HG02588 (cell line): ENCODE measurements around the gene NOM1.

Experiments used
- ATAC-seq: cut with Tn5 transposase; IDR thresholded peaks from one replicate; pipeline ENCODE4 v1.9.1; 2021; ENCODE audit warnings: mild to moderate bottlenecking, moderate library complexity; ENCODE audit not compliant: unreplicated experiment

Gene NOM1

GRCh38 chr7:156979711-156980110 lies 30.2 kb downstream of the NOM1 start:
- ATAC-seq, result no peak

DNA sequence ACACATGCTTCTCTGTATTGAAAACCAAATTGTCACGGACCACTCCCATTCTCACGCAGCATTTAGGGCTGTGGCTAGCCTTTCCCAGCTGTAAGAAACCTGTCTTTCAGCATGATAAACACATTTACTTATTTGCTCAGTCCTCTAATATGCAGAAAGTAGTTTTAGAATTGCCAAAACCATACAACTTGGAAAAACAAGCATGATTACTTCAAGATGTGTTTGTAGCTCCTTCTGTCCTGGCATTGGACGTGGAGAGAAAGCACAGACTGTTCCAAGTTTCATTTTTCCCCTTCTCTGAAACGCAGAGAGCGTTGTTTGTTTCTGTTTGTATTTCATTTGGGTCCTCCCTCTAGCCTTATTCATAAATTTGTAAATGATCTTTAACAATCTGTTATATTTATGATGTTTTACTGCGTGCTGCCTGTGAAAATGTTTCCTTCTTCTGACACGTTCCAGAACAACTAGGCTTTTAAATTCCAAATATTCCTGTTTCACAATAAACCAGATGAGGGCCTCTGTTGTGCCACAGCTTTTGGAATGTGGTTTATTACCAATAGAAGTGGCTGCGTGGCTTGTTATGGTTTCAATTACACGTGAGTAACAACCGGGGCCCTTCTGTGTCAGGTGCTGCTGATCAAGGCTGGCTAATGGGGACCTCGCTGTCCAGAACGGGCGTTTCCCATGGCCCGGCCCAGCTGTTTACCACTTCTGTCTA lies 34.8 kb downstream of the NOM1 start:
- ATAC-seq, result no peak

DNA sequence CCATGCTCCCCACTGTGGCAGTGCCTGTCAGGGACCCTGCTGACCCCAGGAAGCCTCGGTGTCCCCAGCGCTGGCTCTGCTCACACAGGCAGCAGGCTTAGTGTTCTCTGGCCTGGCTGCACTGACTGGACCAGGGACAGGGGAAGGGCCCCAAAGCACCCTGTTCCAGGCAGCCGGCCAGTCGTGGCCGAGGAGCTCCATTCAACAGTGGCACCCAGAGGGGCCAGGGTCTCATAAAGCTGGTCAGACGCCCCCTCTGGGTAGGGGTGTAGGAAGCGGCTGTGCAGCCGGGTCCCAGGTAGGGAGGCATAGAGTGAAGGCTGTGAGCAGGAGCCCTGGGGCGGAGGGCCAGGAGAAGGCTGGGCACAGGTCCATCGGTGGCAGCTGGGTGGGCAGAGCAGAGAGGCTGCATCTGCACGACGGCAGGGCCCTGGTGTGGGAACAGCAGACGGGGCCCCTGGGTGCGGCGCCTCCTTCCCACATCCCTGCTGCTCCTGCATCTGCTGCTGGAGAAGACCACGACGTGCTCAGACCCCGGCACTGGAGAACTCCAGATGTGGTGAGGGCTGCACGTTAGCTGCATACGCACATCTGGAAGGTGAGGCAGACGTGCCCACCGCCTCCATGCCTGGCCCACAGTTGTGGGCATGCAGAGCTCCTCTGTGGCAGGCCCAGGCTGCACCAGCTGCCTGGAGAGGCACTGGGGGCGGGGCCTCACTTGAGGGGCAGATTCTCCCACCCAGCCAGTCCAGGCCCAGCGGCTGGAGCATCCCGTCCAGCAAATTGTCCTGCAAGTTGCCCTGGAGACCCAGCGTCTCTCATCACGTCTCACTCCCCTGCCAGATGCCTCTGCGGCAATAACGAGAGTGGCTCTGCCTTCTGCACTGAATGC lies 35.8 kb downstream of the NOM1 start:
- no peak for ATAC-seq

DNA sequence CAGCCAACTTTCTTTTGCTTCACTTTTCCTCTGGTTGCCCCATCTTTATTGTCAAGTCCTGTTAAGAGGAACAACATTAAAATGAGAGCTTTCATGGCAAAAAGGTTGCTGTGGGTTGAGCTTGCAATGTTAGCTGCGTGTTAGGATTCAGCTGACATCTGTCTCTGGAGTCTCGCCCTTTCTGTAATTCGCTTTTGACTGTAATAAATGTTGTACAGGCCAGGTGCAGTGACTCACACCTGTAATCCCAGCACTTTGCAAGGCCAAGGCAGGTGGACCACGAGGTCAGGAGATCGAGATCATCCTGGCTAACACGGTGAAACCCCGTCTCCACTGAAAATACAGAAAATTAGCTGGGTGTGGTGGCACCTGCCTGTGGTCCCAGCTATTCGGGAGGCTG lies 36.9 kb downstream of the NOM1 start:
- no peak for ATAC-seq

DNA sequence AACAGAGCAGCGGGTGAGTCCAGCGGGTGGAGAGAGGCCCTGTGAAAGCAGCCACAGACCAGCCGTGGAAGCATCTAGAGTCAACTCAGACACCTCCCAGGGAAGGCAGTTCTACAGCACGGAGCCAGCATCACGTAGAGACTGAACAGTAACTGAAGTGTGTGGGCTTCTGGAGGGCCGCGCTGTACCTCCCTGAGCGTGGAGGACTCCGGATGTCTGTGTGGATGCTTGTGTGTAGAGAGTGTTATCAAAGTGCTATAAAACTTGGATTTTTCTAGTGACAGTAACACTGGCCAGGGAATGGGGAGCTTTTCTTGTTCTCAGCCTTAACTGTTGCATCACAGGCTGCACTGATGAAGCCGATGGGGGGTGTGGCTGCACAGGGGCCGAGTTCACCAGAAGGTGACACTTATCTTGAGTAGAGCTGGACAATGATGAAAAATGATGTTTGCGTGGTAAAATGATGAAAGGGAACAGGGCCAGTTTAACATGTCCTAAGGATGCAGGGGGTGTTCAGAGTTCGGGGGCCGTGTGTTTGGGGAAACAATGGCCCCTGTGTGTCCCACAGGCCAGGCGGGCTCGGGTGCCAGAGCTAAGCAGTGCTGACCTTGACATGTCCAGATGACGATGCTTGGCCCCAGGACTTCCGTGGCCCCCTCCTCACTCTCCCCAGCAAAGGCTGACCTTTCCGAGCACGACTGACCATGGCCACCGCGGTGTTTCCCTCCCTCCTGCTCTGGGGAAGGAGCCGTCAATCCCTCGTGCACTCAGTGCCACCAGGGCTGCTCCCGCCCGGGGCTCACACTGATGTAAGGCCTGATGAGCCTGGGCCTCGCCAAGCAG lies 39.1 kb downstream of the NOM1 start:
- ATAC-seq, result no peak

DNA sequence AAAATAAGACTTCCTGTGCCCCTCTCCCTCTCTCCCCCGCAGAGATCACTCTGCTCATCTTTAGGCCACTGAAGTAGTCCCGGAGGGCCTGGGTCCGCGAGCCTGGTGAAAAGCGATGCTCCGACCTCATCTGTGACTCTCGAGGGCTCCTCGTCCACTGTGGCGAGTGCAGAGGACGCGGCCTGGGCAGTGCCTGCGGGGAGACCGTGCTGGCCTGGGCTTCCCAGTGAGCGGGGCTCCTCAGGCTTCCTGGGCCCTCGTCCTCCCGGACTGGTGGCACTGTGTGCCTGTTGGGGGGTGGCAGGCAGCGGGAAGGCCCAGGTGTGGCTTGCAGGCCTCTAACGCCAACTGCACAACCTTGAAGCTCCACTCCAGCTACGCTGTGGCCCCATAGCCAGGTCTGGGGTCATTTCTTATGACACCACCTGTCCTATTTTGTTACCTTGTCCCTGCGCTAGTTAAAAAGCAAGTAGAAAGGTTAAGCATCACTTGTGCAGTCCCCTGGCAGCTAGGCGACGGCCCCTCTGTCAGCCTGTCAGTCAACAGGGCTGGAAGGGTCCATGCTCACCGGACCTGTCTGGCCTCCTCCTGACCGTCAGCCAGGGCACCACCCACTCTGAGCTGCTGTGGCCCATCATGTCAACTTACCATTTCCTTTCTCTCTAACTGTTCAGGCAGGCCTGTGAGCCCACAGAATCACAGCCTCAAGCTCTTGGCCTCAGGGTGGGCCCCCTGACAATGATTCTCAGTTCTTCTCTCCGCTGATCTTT lies 40.4 kb downstream of the NOM1 start:
- ATAC-seq, result no peak

DNA sequence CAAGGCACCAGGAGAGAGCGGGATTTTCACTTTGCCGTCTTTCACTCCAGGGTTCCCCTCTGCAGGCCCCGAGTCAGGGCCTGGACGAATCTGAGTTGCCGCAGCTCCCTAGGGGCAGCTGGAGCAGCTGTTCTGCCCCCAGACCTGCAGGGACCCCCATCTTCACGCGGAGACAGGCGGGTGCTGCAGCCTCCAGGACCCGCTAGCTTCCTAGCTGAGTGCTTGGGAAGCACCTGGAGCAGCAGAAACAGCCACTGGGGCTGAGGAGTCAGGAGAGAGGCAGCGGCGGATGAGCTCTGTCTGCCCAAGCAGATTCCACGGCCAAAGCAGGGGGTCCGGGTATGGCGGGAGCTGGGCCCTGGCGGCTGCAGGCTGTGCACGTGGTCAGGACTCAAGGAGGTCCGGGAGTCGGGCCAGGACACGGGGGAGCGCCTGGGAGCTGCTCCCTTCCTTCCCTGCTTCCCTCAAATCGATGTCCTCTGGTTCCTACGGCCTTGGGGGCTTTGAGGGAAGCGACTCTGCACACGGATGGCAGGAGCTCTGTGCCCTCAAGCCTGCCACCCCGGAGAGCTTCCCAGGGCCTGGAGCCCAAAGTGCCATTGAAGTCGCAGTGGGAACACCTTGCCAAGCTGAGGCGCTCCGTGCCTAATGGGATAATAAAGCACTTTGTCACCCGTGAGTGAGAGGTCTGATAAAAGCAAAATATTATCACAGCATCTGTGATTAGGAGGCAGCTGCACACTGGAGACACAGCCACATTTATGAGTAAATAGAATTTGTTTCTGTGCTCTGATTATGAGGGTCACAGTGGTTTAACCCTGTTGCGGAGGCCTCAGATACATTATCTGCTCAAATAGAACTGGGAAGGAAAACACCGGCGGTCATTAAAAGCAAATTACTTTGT lies 43.8 kb downstream of the NOM1 start:
- no peak for ATAC-seq

DNA sequence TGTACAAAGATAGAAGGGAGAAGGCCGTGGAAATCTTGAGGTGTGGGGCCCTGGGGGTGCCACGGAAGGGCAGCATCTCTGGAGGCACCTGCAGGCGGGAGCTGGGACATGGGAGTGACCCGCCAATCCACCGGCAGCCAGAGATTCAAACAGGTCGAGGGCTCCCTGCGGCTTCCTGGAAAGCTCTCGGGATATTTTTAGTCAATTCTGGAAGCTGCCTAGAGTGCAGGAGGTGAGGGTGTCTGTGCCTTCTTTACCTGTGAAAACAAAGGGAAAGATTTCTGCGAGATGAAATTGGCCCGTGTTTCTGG lies 44.4 kb downstream of the NOM1 start:
- ATAC-seq, result no peak

DNA sequence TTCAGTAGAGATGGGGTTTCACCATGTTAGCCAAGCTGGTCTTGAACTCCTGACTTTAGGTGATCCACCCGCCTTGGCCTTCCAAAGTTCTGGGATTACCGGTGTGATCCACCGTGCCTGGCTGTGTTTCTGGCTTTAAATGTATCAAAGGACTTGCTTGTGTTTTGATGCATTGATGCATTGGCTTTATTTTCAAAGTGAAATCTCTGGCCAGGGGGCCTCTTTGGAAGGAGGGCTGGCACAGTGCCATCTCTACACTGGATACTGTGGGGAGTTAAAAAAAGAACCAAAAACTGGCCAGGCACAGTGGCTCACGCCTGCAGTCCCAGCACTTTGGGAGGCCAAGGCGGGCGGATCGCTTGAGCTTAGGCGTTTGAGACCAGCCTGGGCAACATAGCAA lies 44.9 kb downstream of the NOM1 start:
- ATAC-seq, result no peak

- no peak for ATAC-seq
Measured at GRCh38 chr7:156998988-156999957, 49.8 kb downstream of the NOM1 start.

GRCh38 chr7:156999958-157000726 lies 50.6 kb downstream of the NOM1 start:
- ATAC-seq, result no peak

GRCh38 chr7:157000741-157001653 lies 51.5 kb downstream of the NOM1 start:
- ATAC-seq, result no peak

DNA sequence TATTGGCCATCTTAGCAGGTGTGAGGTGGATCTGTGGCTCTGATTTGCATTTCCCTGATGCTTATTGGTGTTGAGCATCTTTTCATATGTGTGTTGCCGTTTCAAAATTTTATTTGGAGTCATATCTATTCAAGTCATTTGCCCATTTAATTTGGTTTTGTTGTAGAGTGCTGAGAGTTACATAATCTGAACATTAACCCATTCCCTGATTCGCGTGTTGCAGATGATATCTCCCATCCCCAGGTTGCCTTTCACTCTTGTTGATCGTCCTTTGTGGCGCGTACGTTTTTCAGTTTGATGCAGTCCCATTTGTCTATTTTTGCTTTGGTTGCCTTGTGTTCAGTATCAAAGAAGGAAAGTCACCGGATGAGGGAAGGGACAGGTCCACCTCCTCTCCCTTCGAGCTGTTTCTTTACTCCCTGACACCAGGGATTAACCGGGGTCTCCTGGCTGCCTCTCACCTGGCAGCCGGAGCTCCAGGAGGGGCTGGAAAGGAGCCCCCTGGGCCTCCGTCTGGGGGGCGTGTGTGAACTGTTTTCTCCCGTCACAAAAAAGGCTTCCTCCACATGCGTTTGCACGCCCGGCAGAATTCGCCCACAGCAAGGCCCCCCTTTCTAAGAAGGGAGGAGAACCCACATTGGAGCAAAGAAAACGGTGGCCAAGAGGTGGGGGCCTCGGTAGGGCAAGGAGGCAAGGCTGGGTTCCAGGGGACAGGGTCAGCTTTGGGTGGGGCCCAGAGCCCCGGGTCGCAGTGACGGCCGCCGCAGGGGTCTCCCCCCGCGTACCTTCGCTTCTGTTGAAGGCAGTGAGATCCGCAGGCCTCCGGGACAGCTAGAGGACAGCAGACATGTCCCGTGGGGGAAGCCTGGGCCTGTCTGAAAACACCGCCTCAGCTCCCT lies 52.7 kb downstream of the NOM1 start:
- no peak for ATAC-seq

DNA sequence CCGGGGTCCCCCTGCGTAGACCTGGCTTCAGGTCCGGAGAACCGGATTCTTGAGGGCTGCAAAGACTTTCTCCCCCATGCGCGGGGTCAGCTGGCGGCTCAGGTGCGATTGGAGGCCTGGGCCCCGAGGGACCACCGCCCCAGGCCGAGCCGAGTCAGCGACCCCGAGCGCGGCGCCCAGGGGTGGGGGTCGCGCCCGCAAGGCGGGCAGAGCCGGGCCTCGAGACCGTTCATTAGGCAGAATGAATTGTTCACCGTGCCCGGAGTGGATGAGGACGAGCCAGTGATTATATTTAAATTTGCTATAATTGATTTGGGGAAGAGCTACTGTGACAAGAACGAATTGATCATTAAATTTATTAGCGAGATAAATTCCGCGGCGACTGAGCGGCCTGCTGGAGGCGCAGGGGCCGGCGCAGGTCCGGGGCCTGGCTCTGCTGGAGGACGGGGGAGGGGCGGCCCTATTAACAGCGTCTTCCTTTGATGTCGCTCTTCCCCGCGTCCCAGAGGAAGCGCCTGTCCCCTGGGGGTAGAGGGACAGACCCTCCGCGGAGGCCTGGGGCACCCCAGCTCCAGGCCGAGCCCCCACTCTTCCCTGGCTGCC lies 53.4 kb downstream of the NOM1 start:
- no peak for ATAC-seq

- ATAC-seq, result no peak
Measured at GRCh38 chr7:157003445-157003755, 53.9 kb downstream of the NOM1 start.
